Measurements from ENCODE around the gene EWSR1. TPM values are rescaled to one million over a fixed set of nuclear protein-coding genes. Genes with fewer than 3 reads are reported as not detected.

EWSR1 gene
- total RNA-seq, 1 donor: 139 TPM

DNA sequence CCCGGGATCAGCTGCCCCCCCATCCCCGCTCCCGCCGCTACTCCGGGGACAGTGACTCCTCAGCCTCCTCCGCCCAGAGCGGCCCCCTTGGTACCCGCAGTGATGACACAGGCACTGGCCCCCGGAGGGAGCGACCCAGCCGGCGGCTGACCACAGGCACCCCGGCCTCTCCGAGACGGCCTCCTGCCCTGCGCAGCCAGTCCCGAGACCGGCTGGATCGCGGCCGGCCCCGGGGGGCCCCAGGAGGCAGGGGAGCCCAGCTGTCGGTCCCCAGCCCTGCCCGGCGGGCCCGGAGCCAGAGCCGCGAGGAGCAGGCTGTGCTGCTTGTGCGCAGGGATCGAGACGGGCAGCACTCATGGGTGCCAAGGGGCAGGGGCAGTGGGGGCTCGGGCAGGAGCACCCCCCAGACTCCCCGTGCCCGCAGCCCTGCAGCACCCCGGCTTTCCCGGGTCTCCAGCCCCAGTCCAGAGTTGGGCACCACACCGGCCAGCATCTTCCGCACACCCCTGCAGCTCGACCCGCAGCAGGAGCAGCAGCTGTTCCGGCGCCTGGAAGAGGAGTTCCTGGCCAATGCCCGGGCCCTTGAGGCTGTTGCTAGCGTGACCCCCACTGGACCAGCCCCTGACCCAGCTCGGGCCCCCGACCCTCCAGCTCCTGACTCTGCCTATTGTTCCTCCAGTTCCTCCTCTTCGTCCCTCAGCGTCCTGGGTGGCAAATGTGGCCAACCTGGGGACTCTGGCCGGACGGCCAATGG, 43.6 kb downstream of the EWSR1 start:
- peak overlapping the region; percentile 77 for H3K27ac ChIP-seq (ENCODE audit: low read depth, low read length)
- TF ChIP-seq, protein P1, sequence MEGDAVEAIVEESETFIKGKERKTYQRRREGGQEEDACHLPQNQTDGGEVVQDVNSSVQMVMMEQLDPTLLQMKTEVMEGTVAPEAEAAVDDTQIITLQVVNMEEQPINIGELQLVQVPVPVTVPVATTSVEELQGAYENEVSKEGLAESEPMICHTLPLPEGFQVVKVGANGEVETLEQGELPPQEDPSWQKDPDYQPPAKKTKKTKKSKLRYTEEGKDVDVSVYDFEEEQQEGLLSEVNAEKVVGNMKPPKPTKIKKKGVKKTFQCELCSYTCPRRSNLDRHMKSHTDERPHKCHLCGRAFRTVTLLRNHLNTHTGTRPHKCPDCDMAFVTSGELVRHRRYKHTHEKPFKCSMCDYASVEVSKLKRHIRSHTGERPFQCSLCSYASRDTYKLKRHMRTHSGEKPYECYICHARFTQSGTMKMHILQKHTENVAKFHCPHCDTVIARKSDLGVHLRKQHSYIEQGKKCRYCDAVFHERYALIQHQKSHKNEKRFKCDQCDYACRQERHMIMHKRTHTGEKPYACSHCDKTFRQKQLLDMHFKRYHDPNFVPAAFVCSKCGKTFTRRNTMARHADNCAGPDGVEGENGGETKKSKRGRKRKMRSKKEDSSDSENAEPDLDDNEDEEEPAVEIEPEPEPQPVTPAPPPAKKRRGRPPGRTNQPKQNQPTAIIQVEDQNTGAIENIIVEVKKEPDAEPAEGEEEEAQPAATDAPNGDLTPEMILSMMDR (IDR thresholded peaks at IDR 0.05; ENCODE audit: extremely low read depth, low read depth, low read length): no peak
- H3K36me3 ChIP-seq (ENCODE audit: insufficient read depth, low read length): no peaks in the 10 kb centered on the region
- H3K9me3 ChIP-seq (ENCODE audit: low read depth, low read length): no peaks in the 10 kb centered on the region
- peaks cover 32% of the 10 kb centered on the region for H3K79me2 ChIP-seq (ENCODE audit: insufficient read depth, low read length)
- H3K4me2 ChIP-seq (ENCODE audit: insufficient read depth, low read length): peak overlapping the region; percentile 78
- peaks cover 34% of the 10 kb centered on the region for H3K27me3 ChIP-seq (ENCODE audit: insufficient read depth, low read length)
- peaks cover 18% of the 10 kb centered on the region for H4K20me1 ChIP-seq (ENCODE audit: insufficient read depth, low read length)
- peak; percentile 96 for DNase-seq (ENCODE audit: insufficient read length, low spot score, missing footprints)
- peaks cover 37% of the 10 kb centered on the region for H3K4me1 ChIP-seq (ENCODE audit: insufficient read depth, low read length)
- H2AFZ ChIP-seq (ENCODE audit: low read length): peak overlapping the region; percentile 85
- peak overlapping the region; percentile 61 for H3K4me3 ChIP-seq (ENCODE audit: insufficient read depth, low read length)

DNA sequence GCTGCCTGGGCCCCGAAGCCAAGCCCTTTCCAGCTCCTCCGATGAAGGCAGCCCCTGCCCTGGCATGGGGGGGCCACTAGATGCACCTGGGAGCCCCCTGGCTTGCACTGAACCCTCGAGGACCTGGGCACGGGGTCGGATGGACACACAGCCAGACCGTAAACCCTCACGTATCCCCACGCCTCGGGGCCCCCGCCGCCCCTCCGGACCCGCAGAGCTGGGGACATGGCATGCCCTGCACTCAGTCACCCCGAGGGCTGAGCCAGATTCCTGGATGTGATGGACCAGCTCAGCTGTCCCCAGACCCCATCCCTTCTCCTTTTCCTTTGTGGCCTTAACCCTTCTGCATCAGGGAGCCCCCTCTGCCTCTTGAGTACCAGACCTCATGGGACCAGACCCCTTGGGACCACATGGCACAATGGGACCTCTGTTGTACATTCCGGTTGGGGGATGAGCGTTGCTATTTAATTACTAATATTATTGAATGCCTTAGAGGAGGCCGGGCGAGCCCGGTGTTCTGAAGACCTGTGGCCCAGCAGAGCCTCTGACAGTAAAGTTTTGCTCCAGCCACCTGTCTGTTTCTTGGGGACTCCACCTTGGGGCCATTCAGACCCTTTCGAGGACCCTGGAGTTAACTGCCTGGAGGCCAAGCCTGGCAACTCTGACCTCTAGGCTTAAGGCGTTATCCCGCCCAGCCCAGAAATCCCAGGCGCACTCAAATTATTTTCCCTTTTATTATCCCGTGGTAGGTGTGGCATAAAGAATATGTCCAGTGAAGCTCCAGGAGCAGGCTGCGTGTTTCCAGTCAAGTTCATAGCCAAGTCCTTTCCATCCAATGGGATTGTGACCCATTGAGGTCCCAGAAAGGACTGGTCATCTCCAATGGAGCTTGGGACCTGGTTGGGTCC, 44.4 kb downstream of the EWSR1 start:
- Histone ChIP-seq H3K4me3 (ENCODE audit: insufficient read depth, low read length) (no peak overlapping the region), H3K36me3 (ENCODE audit: insufficient read depth, low read length) (no peaks in the 10 kb centered on the region), H4K20me1 (ENCODE audit: insufficient read depth, low read length) (peaks cover 18% of the 10 kb centered on the region), H3K4me1 (ENCODE audit: insufficient read depth, low read length) (peaks cover 33% of the 10 kb centered on the region), H3K79me2 (ENCODE audit: insufficient read depth, low read length) (peaks cover 28% of the 10 kb centered on the region), H3K27me3 (ENCODE audit: insufficient read depth, low read length) (peaks cover 41% of the 10 kb centered on the region), H3K9me3 (ENCODE audit: low read depth, low read length) (no peaks in the 10 kb centered on the region), H2AFZ (ENCODE audit: low read length) (no peak overlapping the region), H3K27ac (ENCODE audit: low read depth, low read length) (no peak overlapping the region), H3K4me2 (ENCODE audit: insufficient read depth, low read length) (no peak overlapping the region)
- TF ChIP-seq, protein P1 (IDR thresholded peaks at IDR 0.05; ENCODE audit: extremely low read depth, low read depth, low read length): no peak
- DNase-seq (ENCODE audit: insufficient read length, low spot score, missing footprints): peak; percentile 84

DNA sequence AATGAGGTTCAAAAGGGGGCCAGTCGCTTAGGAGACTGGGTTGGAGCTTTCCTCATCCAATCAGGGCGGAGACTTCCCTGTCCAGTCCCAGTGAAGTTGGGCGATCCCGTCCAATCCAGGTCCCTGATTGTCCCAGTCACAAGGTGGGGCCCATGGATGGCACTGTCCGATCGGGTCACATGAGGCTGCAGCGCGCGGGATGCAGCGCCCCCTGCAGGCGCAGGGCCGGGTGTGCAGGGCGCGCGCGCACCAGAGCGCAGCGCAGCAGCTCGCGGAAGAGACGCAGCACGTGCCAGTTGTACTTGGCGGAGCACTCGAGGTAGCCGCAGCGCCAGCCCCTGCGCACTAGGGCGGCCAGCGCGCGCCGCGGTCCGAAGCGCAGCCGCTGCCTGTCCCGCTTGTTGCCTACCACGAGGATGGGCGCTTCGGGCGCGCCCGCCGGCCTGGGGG, 45.1 kb downstream of the EWSR1 start:
- Histone ChIP-seq H3K4me1 (ENCODE audit: insufficient read depth, low read length) (peaks cover 28% of the 10 kb centered on the region), H3K79me2 (ENCODE audit: insufficient read depth, low read length) (peaks cover 22% of the 10 kb centered on the region), H3K9me3 (ENCODE audit: low read depth, low read length) (no peaks in the 10 kb centered on the region), H2AFZ (ENCODE audit: low read length) (no peak overlapping the region), H3K4me3 (ENCODE audit: insufficient read depth, low read length) (no peak overlapping the region), H4K20me1 (ENCODE audit: insufficient read depth, low read length) (peaks cover 18% of the 10 kb centered on the region), H3K4me2 (ENCODE audit: insufficient read depth, low read length) (no peak overlapping the region), H3K27me3 (ENCODE audit: insufficient read depth, low read length) (peaks cover 41% of the 10 kb centered on the region), H3K36me3 (ENCODE audit: insufficient read depth, low read length) (no peaks in the 10 kb centered on the region), H3K27ac (ENCODE audit: low read depth, low read length) (no peak overlapping the region)
- peak; percentile 93 for DNase-seq (ENCODE audit: insufficient read length, low spot score, missing footprints)
- TF ChIP-seq, protein P1 (IDR thresholded peaks at IDR 0.05; ENCODE audit: extremely low read depth, low read depth, low read length): peak; percentile 64
